Measurements from ENCODE around the gene ZNF227. TPM values are rescaled to one million over a fixed set of nuclear protein-coding genes. Genes with fewer than 3 reads are reported as not detected.
"Not testable (repeated sequence)": the region's sequence is repeated elsewhere in the genome, so short reads cannot be mapped to it uniquely, and the experiment has no call there.

ZNF227 gene
- polyA plus RNA-seq, 3 donors = 2.6 to 4.9 (median 3.8) TPM

DNA sequence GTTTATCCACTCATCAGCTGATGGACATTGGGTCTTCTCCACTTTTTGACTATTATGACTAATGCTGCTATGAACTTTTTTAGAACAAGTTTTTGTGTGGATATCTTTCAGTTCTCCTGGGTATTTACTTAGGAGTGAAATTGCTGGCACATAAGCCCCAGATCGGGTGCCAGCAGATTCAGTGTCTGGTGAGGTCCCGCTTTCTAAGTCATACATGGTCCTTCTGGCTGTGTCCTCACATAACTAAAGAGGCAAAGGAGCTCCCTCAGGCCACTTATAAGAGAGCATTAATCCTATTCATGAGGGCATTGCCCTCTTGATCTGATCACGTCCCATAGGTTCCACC lies 48.0 kb upstream of the ZNF227 start:
- Mint-ChIP-seq H3K9me3 (peaks cover 36 to 85% (median 76%) of the 10 kb centered on the region in 7 donors), H3K4me3 (peak overlapping the region; percentile 98 to 99), H3K27me3 (ENCODE audit: low read depth in 3 of 3) (peaks cover 1 to 10% (median 7%) of the 10 kb centered on the region in 3 donors), H3K36me3 (peaks cover 26 to 30% of the 10 kb centered on the region in 2 donors), H3K27ac (peak overlapping the region in 2 of 7 donors; percentile 88 to 95), H3K4me1 (peaks cover 18% of the 10 kb centered on the region)
- Histone ChIP-seq H3K4me2 (replicated peaks; ENCODE audit: extremely low read depth, low read length, poor library complexity, severe bottlenecking) (peak overlapping the region; percentile 92), H3K79me2 (ENCODE audit: insufficient read depth, low read length) (peaks cover 15% of the 10 kb centered on the region), H3K27ac (ENCODE audit: low read depth in 1 of 2, low read length in 2 of 2) (peak overlapping the region in 1 of 2 donors; percentile 86), H3K9me3 (replicated peaks in 1 of 2; ENCODE audit: control insufficient read depth in 1 of 2, insufficient read depth in 1 of 2, low read length in 2 of 2) (peaks cover 41 to 77% of the 10 kb centered on the region in 2 donors), H3K27me3 (ENCODE audit: control insufficient read depth in 2 of 2, insufficient read depth in 2 of 2, low read length in 2 of 2) (no peaks in the 10 kb centered on the region), H3K4me3 (replicated peaks in 1 of 3; ENCODE audit: low read depth in 2 of 3, low read length in 3 of 3) (peak overlapping the region; percentile 66 to 91 (median 68)), H3K4me1 (ENCODE audit: control insufficient read depth in 1 of 2, insufficient read depth in 2 of 2, low read length in 2 of 2) (peaks cover 11 to 16% of the 10 kb centered on the region in 2 donors), H3K36me3 (replicated peaks in 1 of 2; ENCODE audit: control insufficient read depth in 1 of 2, insufficient read depth in 2 of 2, low read length in 2 of 2) (peaks cover 7 to 29% of the 10 kb centered on the region in 2 donors), H2AFZ (ENCODE audit: insufficient read depth, low read depth, low read length, poor library complexity, severe bottlenecking) (peak overlapping the region; percentile 86), H3K9ac (ENCODE audit: insufficient read depth, low read length, poor library complexity, severe bottlenecking) (peak overlapping the region; percentile 72), H4K20me1 (ENCODE audit: insufficient read depth, low read length) (no peaks in the 10 kb centered on the region)
- intact Hi-C loops (cut with micrococcal nuclease) = loop anchor here in 1 of 2 donors (5.0 kb wide), 2 partner anchors 48 to 72 kb away; partner anchors contain the start of genes ZNF224 and ZNF227
- TF ChIP-seq, protein P1, sequence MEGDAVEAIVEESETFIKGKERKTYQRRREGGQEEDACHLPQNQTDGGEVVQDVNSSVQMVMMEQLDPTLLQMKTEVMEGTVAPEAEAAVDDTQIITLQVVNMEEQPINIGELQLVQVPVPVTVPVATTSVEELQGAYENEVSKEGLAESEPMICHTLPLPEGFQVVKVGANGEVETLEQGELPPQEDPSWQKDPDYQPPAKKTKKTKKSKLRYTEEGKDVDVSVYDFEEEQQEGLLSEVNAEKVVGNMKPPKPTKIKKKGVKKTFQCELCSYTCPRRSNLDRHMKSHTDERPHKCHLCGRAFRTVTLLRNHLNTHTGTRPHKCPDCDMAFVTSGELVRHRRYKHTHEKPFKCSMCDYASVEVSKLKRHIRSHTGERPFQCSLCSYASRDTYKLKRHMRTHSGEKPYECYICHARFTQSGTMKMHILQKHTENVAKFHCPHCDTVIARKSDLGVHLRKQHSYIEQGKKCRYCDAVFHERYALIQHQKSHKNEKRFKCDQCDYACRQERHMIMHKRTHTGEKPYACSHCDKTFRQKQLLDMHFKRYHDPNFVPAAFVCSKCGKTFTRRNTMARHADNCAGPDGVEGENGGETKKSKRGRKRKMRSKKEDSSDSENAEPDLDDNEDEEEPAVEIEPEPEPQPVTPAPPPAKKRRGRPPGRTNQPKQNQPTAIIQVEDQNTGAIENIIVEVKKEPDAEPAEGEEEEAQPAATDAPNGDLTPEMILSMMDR (IDR thresholded peaks at IDR 0.05) = no peak
- no CpG with 5 or more reads among the region's 3 CpGs for WGBS (ENCODE audit: insufficient coverage)
- DNase-seq = no peak

DNA sequence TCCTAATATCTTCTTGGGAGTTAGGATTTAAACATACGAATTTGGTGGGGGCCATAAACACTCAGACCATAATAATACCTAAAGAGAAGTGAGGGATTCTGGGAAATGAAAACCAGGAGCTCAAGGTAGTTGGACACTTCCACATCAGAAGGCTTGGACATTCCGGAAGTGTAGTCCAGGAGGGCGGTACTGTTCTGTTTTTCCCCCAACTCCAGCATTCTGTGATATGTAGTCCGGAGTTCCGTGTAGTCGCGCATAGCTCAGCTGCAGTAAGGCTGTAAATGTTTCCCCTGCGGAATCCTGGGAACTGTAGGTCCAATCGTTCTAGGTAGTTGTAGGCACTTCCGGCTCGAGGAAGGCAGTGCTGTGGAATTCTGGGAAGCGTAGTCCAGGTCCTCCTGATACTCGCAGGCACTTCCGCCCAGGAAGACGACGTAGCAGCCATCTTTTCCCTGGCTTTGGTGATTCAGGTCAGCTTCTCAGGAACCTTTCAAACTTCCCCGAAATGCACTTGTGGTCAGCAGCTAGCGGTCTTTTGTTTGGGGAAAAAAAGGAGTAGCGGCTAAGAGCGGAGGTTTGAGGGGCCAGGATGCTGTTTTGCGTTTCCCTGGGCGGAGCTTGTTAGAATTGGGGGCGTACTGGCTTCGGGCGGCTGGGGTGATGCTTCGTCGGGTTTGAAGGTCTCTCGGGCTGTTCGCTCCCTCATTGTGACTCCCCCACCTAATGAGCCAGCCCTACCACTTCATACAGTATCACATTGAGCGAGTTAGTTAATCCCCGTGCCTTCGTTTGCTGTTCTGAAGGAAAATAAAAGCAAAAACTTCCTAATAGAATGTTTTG lies 47.4 kb upstream of the ZNF227 start, which contains the start of gene ZNF226:
ZNF226 (plus strand) TSS at position 428 of the 840 bp plus-strand sequence. CDS start 4,981 bp downstream, outside the sequence.
- H3K79me2 ChIP-seq (ENCODE audit: insufficient read depth, low read length) = peaks cover 15% of the 10 kb centered on the region
- Mint-ChIP-seq H3K27me3 (ENCODE audit: low read depth in 3 of 3) (peaks cover 1 to 10% (median 7%) of the 10 kb centered on the region in 3 donors), H3K4me3 (peak within 1 kb of the TSS; percentile 98 to 99), H3K36me3 (peaks cover 32 to 36% of the 10 kb centered on the region in 2 donors), H3K4me1 (peaks cover 18% of the 10 kb centered on the region), H3K27ac (peak within 1 kb of the TSS; percentile 88 to 97 (median 96)), H3K9me3 (peaks cover 36 to 84% (median 74%) of the 10 kb centered on the region in 7 donors)
- H4K20me1 ChIP-seq (ENCODE audit: insufficient read depth, low read length) = no peaks in the 10 kb centered on the region
- peak within 1 kb of the TSS; percentile 86 for H2AFZ ChIP-seq (ENCODE audit: insufficient read depth, low read depth, low read length, poor library complexity, severe bottlenecking)
- H3K36me3 ChIP-seq (replicated peaks in 1 of 2; ENCODE audit: control insufficient read depth in 1 of 2, insufficient read depth in 2 of 2, low read length in 2 of 2) = peaks cover 12 to 35% of the 10 kb centered on the region in 2 donors
- H3K9ac ChIP-seq (ENCODE audit: insufficient read depth, low read length, poor library complexity, severe bottlenecking) = peak within 1 kb of the TSS; percentile 72
- peak; percentile 89 to 96 (median 95) for DNase-seq
- peaks cover 40 to 77% of the 10 kb centered on the region in 2 donors for H3K9me3 ChIP-seq (replicated peaks in 1 of 2; ENCODE audit: control insufficient read depth in 1 of 2, insufficient read depth in 1 of 2, low read length in 2 of 2)
- peak within 1 kb of the TSS; percentile 66 to 91 (median 68) for H3K4me3 ChIP-seq (replicated peaks in 1 of 3; ENCODE audit: low read depth in 2 of 3, low read length in 3 of 3)
- intact Hi-C loops (cut with micrococcal nuclease) = loop anchor here (5.0 kb wide), 3 partner anchors 42 to 73 kb away; partner anchors contain the start of genes ZNF224 (in 1 of the 2) and ZNF227 (in 1 of the 2)
- H3K4me2 ChIP-seq (replicated peaks; ENCODE audit: extremely low read depth, low read length, poor library complexity, severe bottlenecking) = peak within 1 kb of the TSS; percentile 92
- TF ChIP-seq, protein P1 (IDR thresholded peaks at IDR 0.05) = no peak
- peaks cover 11 to 16% of the 10 kb centered on the region in 2 donors for H3K4me1 ChIP-seq (ENCODE audit: control insufficient read depth in 1 of 2, insufficient read depth in 2 of 2, low read length in 2 of 2)
- under 1% methylated on average over 17 of the region's 32 CpGs for WGBS (ENCODE audit: insufficient coverage)
- H3K27me3 ChIP-seq (ENCODE audit: control insufficient read depth in 2 of 2, insufficient read depth in 2 of 2, low read length in 2 of 2) = no peaks in the 10 kb centered on the region
- peak within 1 kb of the TSS; percentile 58 to 86 for H3K27ac ChIP-seq (ENCODE audit: low read depth in 1 of 2, low read length in 2 of 2)

GRCh38 chr19:44170660-44171059 lies 41.7 kb upstream of the ZNF227 start:
- WGBS (ENCODE audit: insufficient coverage) = 100% methylated on average over 1 of the region's 6 CpGs
- not testable (repeated sequence) for H3K27me3 Mint-ChIP-seq (ENCODE audit: low read depth in 3 of 3)

More at GRCh38 chr19:44170660-44171059, 41.7 kb upstream of the ZNF227 start:
- H3K27ac ChIP-seq (ENCODE audit: low read depth in 1 of 2, low read length in 2 of 2); H3K4me1 ChIP-seq (ENCODE audit: control insufficient read depth in 1 of 2, insufficient read depth in 2 of 2, low read length in 2 of 2); H2AFZ ChIP-seq (ENCODE audit: insufficient read depth, low read depth, low read length, poor library complexity, severe bottlenecking); DNase-seq; H3K27ac Mint-ChIP-seq; H3K4me3 Mint-ChIP-seq; H3K4me2 ChIP-seq (replicated peaks; ENCODE audit: extremely low read depth, low read length, poor library complexity, severe bottlenecking); H3K27me3 ChIP-seq (ENCODE audit: control insufficient read depth in 2 of 2, insufficient read depth in 2 of 2, low read length in 2 of 2); H3K4me1 Mint-ChIP-seq; H3K9ac ChIP-seq (ENCODE audit: insufficient read depth, low read length, poor library complexity, severe bottlenecking); H4K20me1 ChIP-seq (ENCODE audit: insufficient read depth, low read length); intact Hi-C loops (cut with micrococcal nuclease); H3K4me3 ChIP-seq (replicated peaks in 1 of 3; ENCODE audit: low read depth in 2 of 3, low read length in 3 of 3): not testable (repeated sequence)
- Histone ChIP-seq H3K36me3 (replicated peaks in 1 of 2; ENCODE audit: control insufficient read depth in 1 of 2, insufficient read depth in 2 of 2, low read length in 2 of 2) (peaks cover 62 to 91% of the 10 kb centered on the region in 2 donors), H3K79me2 (ENCODE audit: insufficient read depth, low read length) (peaks cover 12% of the 10 kb centered on the region), H3K9me3 (replicated peaks in 1 of 2; ENCODE audit: control insufficient read depth in 1 of 2, insufficient read depth in 1 of 2, low read length in 2 of 2) (peaks cover 30 to 82% of the 10 kb centered on the region in 2 donors)
- Mint-ChIP-seq H3K36me3 (peaks cover 82 to 89% of the 10 kb centered on the region in 2 donors), H3K9me3 (peaks cover 52 to 83% (median 66%) of the 10 kb centered on the region in 7 donors)
